Measurements from ENCODE around the gene LMNB1. TPM values are rescaled to one million over a fixed set of nuclear protein-coding genes. Genes with fewer than 3 reads are reported as not detected.
A peak's percentile ranks its signal among the peaks of the same experiment; 100 is the strongest.

The LMNB1 gene
- total RNA-seq, 1 experiment from 2014 or later: 220 TPM

GRCh38 chr5:126777257-126777974, 480 bp downstream of the LMNB1 start (continued):
- TF ChIP-seq USF1 (CRISPR knock-in tag; IDR thresholded peaks at IDR 0.05) (peak; percentile 43), NR1H2 (CRISPR knock-in tag; IDR thresholded peaks at IDR 0.05) (no peak), ZNF512 (CRISPR knock-in tag; IDR thresholded peaks at IDR 0.05; ENCODE audit: borderline replicate concordance) (no peak), ELF4 (CRISPR knock-in tag; IDR thresholded peaks at IDR 0.05; ENCODE audit: low read depth) (0 out of 2 replicates have a peak, but pooled peaks have one; percentile 82), MAX (CRISPR knock-in tag; IDR thresholded peaks at IDR 0.05) (no peak), ARID4B (CRISPR knock-in tag; IDR thresholded peaks at IDR 0.05; ENCODE audit: borderline replicate concordance) (peak; percentile 16; the same call in 1 of the 2 replicates), GABPB1 (CRISPR knock-in tag; IDR thresholded peaks at IDR 0.05) (no peak; the same call in none of the 2 replicates), NR2C2 (CRISPR knock-in tag; IDR thresholded peaks at IDR 0.05) (0 out of 2 replicates have a peak, but pooled peaks have one; percentile 17), NFYB (CRISPR knock-in tag; conservative IDR thresholded peaks at IDR 0.05; ENCODE audit: low read depth) (no peak), TP53 (CRISPR knock-in tag; IDR thresholded peaks at IDR 0.05) (0 out of 2 replicates have a peak, but pooled peaks have one; percentile 56), ZNF425 (CRISPR knock-in tag; conservative IDR thresholded peaks at IDR 0.05) (no peak), ZNF423 (CRISPR knock-in tag; IDR thresholded peaks at IDR 0.05) (no peak), GTF2I (CRISPR knock-in tag; conservative IDR thresholded peaks at IDR 0.05) (no peak), MXD4 (CRISPR knock-in tag; IDR thresholded peaks at IDR 0.05; ENCODE audit: borderline replicate concordance) (no peak), FOXJ3 (CRISPR knock-in tag; IDR thresholded peaks at IDR 0.05; ENCODE audit: borderline replicate concordance) (no peak), ETV6 (CRISPR knock-in tag; IDR thresholded peaks at IDR 0.05) (no peak)
- TF ChIP-seq, protein P1, sequence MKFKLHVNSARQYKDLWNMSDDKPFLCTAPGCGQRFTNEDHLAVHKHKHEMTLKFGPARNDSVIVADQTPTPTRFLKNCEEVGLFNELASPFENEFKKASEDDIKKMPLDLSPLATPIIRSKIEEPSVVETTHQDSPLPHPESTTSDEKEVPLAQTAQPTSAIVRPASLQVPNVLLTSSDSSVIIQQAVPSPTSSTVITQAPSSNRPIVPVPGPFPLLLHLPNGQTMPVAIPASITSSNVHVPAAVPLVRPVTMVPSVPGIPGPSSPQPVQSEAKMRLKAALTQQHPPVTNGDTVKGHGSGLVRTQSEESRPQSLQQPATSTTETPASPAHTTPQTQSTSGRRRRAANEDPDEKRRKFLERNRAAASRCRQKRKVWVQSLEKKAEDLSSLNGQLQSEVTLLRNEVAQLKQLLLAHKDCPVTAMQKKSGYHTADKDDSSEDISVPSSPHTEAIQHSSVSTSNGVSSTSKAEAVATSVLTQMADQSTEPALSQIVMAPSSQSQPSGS (CRISPR knock-in tag; IDR thresholded peaks at IDR 0.05; ENCODE audit: borderline replicate concordance, low read depth): 0 out of 2 replicates have a peak, but pooled peaks have one; percentile 39
- TF ChIP-seq, protein P2, sequence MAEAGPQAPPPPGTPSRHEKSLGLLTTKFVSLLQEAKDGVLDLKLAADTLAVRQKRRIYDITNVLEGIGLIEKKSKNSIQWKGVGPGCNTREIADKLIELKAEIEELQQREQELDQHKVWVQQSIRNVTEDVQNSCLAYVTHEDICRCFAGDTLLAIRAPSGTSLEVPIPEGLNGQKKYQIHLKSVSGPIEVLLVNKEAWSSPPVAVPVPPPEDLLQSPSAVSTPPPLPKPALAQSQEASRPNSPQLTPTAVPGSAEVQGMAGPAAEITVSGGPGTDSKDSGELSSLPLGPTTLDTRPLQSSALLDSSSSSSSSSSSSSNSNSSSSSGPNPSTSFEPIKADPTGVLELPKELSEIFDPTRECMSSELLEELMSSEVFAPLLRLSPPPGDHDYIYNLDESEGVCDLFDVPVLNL (CRISPR knock-in tag; IDR thresholded peaks at IDR 0.05; ENCODE audit: borderline replicate concordance, low read depth): no peak; the same call in 1 of the 2 replicates
- TF ChIP-seq, protein P3, sequence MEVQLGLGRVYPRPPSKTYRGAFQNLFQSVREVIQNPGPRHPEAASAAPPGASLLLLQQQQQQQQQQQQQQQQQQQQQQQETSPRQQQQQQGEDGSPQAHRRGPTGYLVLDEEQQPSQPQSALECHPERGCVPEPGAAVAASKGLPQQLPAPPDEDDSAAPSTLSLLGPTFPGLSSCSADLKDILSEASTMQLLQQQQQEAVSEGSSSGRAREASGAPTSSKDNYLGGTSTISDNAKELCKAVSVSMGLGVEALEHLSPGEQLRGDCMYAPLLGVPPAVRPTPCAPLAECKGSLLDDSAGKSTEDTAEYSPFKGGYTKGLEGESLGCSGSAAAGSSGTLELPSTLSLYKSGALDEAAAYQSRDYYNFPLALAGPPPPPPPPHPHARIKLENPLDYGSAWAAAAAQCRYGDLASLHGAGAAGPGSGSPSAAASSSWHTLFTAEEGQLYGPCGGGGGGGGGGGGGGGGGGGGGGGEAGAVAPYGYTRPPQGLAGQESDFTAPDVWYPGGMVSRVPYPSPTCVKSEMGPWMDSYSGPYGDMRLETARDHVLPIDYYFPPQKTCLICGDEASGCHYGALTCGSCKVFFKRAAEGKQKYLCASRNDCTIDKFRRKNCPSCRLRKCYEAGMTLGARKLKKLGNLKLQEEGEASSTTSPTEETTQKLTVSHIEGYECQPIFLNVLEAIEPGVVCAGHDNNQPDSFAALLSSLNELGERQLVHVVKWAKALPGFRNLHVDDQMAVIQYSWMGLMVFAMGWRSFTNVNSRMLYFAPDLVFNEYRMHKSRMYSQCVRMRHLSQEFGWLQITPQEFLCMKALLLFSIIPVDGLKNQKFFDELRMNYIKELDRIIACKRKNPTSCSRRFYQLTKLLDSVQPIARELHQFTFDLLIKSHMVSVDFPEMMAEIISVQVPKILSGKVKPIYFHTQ (CRISPR knock-in tag; IDR thresholded peaks at IDR 0.05): no peak
- TF ChIP-seq, protein P4, sequence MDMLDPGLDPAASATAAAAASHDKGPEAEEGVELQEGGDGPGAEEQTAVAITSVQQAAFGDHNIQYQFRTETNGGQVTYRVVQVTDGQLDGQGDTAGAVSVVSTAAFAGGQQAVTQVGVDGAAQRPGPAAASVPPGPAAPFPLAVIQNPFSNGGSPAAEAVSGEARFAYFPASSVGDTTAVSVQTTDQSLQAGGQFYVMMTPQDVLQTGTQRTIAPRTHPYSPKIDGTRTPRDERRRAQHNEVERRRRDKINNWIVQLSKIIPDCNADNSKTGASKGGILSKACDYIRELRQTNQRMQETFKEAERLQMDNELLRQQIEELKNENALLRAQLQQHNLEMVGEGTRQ (CRISPR knock-in tag; IDR thresholded peaks at IDR 0.05): no peak

Data from WTC11 (cell line).